ENCODE data around the gene PKHD1.

PKHD1 gene

GRCh38 chr6:51793393-51793792 lies 294.0 kb downstream of the PKHD1 start:
- DNase-seq (ENCODE audit: low spot score): no peak

GRCh38 chr6:51792273-51793030 lies 295.0 kb downstream of the PKHD1 start:
- no peak for DNase-seq (ENCODE audit: low spot score)

GRCh38 chr6:51790946-51791345 lies 296.5 kb downstream of the PKHD1 start:
- DNase-seq (ENCODE audit: low spot score): no peak

GRCh38 chr6:51788121-51788520 lies 299.3 kb downstream of the PKHD1 start:
- no peak for DNase-seq (ENCODE audit: low spot score)

GRCh38 chr6:51778666-51779065 lies 308.7 kb downstream of the PKHD1 start:
- DNase-seq (ENCODE audit: low spot score): no peak

- no peak for DNase-seq (ENCODE audit: low spot score)
These were observed 309.8 kb downstream of the PKHD1 start for GRCh38 chr6:51777618-51778017.

GRCh38 chr6:51775942-51776860 lies 311.2 kb downstream of the PKHD1 start:
- DNase-seq (ENCODE audit: low spot score): no peak

GRCh38 chr6:51768087-51768486 lies 319.3 kb downstream of the PKHD1 start:
- no peak for DNase-seq (ENCODE audit: low spot score)

- DNase-seq (ENCODE audit: low spot score): no peak
These were observed 322.2 kb downstream of the PKHD1 start for GRCh38 chr6:51765230-51765629.

GRCh38 chr6:51753635-51754034 lies 333.8 kb downstream of the PKHD1 start:
- peak; percentile 77 for DNase-seq (ENCODE audit: low spot score)

GRCh38 chr6:51743999-51744398 lies 343.4 kb downstream of the PKHD1 start:
- DNase-seq (ENCODE audit: low spot score): no peak

GRCh38 chr6:51740658-51741057 lies 346.8 kb downstream of the PKHD1 start:
- DNase-seq (ENCODE audit: low spot score): no peak

GRCh38 chr6:51738614-51739013 lies 348.8 kb downstream of the PKHD1 start:
- no peak for DNase-seq (ENCODE audit: low spot score)

GRCh38 chr6:51737580-51738360 lies 349.6 kb downstream of the PKHD1 start:
- no peak for DNase-seq (ENCODE audit: low spot score)

GRCh38 chr6:51725155-51725554 lies 362.3 kb downstream of the PKHD1 start:
- no peak for DNase-seq (ENCODE audit: low spot score)

GRCh38 chr6:51720327-51720726 lies 367.1 kb downstream of the PKHD1 start:
- no peak for DNase-seq (ENCODE audit: low spot score)

- DNase-seq (ENCODE audit: low spot score): no peak
These were observed 368.1 kb downstream of the PKHD1 start for GRCh38 chr6:51719297-51719696.

- DNase-seq (ENCODE audit: low spot score): no peak
These were observed 368.9 kb downstream of the PKHD1 start for GRCh38 chr6:51718533-51718932.

- no peak for DNase-seq (ENCODE audit: low spot score)
These were observed 369.9 kb downstream of the PKHD1 start for GRCh38 chr6:51717477-51717876.

- no peak for DNase-seq (ENCODE audit: low spot score)
These were observed 375.5 kb downstream of the PKHD1 start for GRCh38 chr6:51711876-51712275.

GRCh38 chr6:51706086-51706485 lies 381.3 kb downstream of the PKHD1 start:
- DNase-seq (ENCODE audit: low spot score): no peak

- DNase-seq (ENCODE audit: low spot score): no peak
These were observed 382.4 kb downstream of the PKHD1 start for GRCh38 chr6:51704932-51705540.
